ENCODE data around the gene SYT14.

GRCh38 chr1:210195635-210196160, 257.7 kb downstream of the SYT14 start:
- TF ChIP-seq, protein P1, sequence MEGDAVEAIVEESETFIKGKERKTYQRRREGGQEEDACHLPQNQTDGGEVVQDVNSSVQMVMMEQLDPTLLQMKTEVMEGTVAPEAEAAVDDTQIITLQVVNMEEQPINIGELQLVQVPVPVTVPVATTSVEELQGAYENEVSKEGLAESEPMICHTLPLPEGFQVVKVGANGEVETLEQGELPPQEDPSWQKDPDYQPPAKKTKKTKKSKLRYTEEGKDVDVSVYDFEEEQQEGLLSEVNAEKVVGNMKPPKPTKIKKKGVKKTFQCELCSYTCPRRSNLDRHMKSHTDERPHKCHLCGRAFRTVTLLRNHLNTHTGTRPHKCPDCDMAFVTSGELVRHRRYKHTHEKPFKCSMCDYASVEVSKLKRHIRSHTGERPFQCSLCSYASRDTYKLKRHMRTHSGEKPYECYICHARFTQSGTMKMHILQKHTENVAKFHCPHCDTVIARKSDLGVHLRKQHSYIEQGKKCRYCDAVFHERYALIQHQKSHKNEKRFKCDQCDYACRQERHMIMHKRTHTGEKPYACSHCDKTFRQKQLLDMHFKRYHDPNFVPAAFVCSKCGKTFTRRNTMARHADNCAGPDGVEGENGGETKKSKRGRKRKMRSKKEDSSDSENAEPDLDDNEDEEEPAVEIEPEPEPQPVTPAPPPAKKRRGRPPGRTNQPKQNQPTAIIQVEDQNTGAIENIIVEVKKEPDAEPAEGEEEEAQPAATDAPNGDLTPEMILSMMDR (IDR thresholded peaks at IDR 0.05) = no peak
- TF ChIP-seq POLR2A (IDR thresholded peaks at IDR 0.05; ENCODE audit: low read depth) = no peak
